ENCODE data around the gene CLPSL1. TPM values are rescaled to one million over a fixed set of nuclear protein-coding genes. Genes with fewer than 3 reads are reported as not detected.

Gene CLPSL1
- total RNA-seq, 1 experiment from 2014 or later: not detected

DNA sequence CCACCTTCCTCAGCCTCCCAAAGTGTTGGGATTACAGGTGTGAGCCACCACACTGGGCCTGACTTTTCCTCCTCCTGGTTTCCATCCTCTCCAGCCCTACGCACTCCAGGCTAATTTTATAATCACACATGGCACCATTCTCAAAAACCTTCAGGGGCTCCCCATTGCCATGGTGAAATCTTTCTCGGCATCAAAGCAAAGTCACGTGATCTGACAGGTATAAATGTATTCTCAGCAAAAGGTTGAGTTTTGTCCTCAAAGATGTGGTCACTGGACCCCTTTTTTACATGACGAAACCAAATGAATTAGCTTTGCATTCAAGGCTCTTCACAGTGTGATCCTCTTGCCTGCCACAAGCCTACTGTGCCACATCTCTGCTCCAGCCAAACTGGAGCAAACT, 28.5 kb upstream of the CLPSL1 start:
- no peaks in the 10 kb centered on the region for H4K20me1 ChIP-seq (ENCODE audit: low read length)
- no peaks in the 10 kb centered on the region for H3K79me2 ChIP-seq (ENCODE audit: low read length)
- H3K4me3 ChIP-seq (ENCODE audit: low read length): no peak overlapping the region
- peaks cover 6% of the 10 kb centered on the region; the same call in 1 of the 2 replicates for H3K4me1 ChIP-seq (ENCODE audit: insufficient read depth, low read length)
- no peaks in the 10 kb centered on the region for H3K9me2 ChIP-seq (replicated peaks; ENCODE audit: low read length)
- ChIA-PET POLR2A (ENCODE audit: unreplicated experiment) (no interaction called here), CTCF (no interaction called here)
- no TSS peak for BruUV-seq (replicated peaks)
- intact Hi-C loops (cut with micrococcal nuclease): loop anchor here (10.0 kb wide), 1 partner anchor 202 kb away; no protein-coding TSS in a partner anchor
- H3K9ac ChIP-seq (ENCODE audit: low read length): no peak overlapping the region
- no peaks in the 10 kb centered on the region for H3K9me3 ChIP-seq (ENCODE audit: low read length)
- no peak overlapping the region for H2AFZ ChIP-seq (ENCODE audit: low read length)
- TF ChIP-seq EZH2phosphoT487 (IDR thresholded peaks at IDR 0.05; ENCODE audit: borderline replicate concordance, low read length) (no peak), EZH2 (IDR thresholded peaks at IDR 0.05; ENCODE audit: low read length, unreplicated experiment) (no peak)
- TF ChIP-seq, protein P1, sequence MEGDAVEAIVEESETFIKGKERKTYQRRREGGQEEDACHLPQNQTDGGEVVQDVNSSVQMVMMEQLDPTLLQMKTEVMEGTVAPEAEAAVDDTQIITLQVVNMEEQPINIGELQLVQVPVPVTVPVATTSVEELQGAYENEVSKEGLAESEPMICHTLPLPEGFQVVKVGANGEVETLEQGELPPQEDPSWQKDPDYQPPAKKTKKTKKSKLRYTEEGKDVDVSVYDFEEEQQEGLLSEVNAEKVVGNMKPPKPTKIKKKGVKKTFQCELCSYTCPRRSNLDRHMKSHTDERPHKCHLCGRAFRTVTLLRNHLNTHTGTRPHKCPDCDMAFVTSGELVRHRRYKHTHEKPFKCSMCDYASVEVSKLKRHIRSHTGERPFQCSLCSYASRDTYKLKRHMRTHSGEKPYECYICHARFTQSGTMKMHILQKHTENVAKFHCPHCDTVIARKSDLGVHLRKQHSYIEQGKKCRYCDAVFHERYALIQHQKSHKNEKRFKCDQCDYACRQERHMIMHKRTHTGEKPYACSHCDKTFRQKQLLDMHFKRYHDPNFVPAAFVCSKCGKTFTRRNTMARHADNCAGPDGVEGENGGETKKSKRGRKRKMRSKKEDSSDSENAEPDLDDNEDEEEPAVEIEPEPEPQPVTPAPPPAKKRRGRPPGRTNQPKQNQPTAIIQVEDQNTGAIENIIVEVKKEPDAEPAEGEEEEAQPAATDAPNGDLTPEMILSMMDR (conservative IDR thresholded peaks at IDR 0.05; ENCODE audit: low read depth, low read length): no peak
- no peak for DNase-seq
- no peaks in the 10 kb centered on the region for H3K27me3 ChIP-seq (ENCODE audit: low read length)
- H3F3A ChIP-seq (ENCODE audit: low read length, unreplicated experiment): no peaks in the 10 kb centered on the region
- H3K27ac ChIP-seq (ENCODE audit: low read length): no peak overlapping the region
- H3K4me2 ChIP-seq (ENCODE audit: low read length): no peak overlapping the region
- ATAC-seq: no peak
- no peaks in the 10 kb centered on the region for H3K36me3 ChIP-seq (ENCODE audit: low read depth, low read length)

DNA sequence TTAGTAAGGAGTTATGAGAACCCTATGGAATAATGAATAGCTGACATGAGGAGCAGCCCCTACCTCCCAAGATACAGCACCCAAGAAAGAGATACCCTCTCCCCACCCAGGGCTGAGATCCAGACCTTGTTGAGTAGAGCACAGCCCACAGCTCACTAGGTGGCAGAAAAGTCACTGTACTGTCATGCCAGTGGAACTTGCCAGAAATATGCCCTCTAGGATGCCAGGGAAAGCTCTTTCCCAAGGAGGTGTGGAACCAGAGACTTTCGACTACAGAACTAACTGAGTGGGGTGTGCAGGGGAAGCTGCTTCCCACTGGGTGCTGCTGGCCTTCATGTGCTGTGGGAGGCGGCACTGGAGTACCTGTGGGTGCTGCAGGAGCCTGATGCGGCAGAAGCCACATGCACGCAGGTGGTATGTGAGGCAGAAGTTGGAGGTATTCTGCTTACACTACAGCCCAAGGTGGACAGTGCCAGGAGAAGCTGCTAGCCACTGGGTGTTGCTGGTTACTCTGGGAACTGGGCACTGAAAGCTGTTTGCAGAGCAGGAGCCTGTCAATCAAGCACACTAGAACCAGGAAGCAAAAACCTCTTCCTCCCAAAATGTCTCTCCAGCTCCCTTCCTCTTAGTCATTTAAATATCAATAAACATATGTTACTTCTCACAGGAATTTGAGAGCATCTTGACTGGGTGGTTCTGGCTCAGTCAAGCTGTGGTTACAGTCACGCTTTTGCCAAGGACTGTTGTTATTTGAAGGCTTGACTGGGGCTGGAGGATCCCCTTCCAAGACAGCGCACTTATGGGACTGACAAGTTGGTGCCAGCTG, 26.2 kb upstream of the CLPSL1 start:
- no peaks in the 10 kb centered on the region for H4K20me1 ChIP-seq (ENCODE audit: low read length)
- H2AFZ ChIP-seq (ENCODE audit: low read length): peak overlapping the region; percentile 49
- no peaks in the 10 kb centered on the region for H3K27me3 ChIP-seq (ENCODE audit: low read length)
- peak; percentile 76 for DNase-seq
- peak overlapping the region; percentile 16; the same call in 1 of the 2 replicates for H3K27ac ChIP-seq (ENCODE audit: low read length)
- no peak for TF ChIP-seq EZH2phosphoT487 (IDR thresholded peaks at IDR 0.05; ENCODE audit: borderline replicate concordance, low read length)
- TF ChIP-seq, protein P1 (conservative IDR thresholded peaks at IDR 0.05; ENCODE audit: low read depth, low read length): peak; percentile 30; the same call in 1 of the 2 replicates
- no peak for TF ChIP-seq EZH2 (IDR thresholded peaks at IDR 0.05; ENCODE audit: low read length, unreplicated experiment)
- H3K9me3 ChIP-seq (ENCODE audit: low read length): no peaks in the 10 kb centered on the region
- intact Hi-C loops (cut with micrococcal nuclease): loop anchor here (10.0 kb wide), 1 partner anchor 200 kb away; no protein-coding TSS in a partner anchor
- no peaks in the 10 kb centered on the region for H3K36me3 ChIP-seq (ENCODE audit: low read depth, low read length)
- no peak overlapping the region for H3K4me3 ChIP-seq (ENCODE audit: low read length)
- no peak overlapping the region for H3K9ac ChIP-seq (ENCODE audit: low read length)
- peak overlapping the region; percentile 33 for H3K4me2 ChIP-seq (ENCODE audit: low read length)
- BruUV-seq (replicated peaks): no TSS peak
- no peaks in the 10 kb centered on the region for H3F3A ChIP-seq (ENCODE audit: low read length, unreplicated experiment)
- H3K9me2 ChIP-seq (replicated peaks; ENCODE audit: low read length): no peaks in the 10 kb centered on the region
- ATAC-seq: peak; percentile 94
- H3K79me2 ChIP-seq (ENCODE audit: low read length): no peaks in the 10 kb centered on the region
- ChIA-PET POLR2A (ENCODE audit: unreplicated experiment) (interaction anchor here (0.6 kb wide), 2 partner anchors 21 to 85 kb away, joined by 3 to 4 read pairs; no protein-coding TSS in a partner anchor), CTCF (interaction anchor here (0.6 kb wide), 2 partner anchors 201 to 232 kb away, joined by 3 to 7 read pairs; no protein-coding TSS in a partner anchor)
- peaks cover 6% of the 10 kb centered on the region; the same call in 1 of the 2 replicates for H3K4me1 ChIP-seq (ENCODE audit: insufficient read depth, low read length)

All from PC-3 (cell line).